ENCODE results near the gene C2CD5.

- TF ChIP-seq CEBPB (IDR thresholded peaks at IDR 0.05; ENCODE audit: low read depth, low read length) (no peak), POLR2A (IDR thresholded peaks at IDR 0.05; ENCODE audit: low read depth, low read length) (no peak), MAFK (IDR thresholded peaks at IDR 0.05; ENCODE audit: low read depth, low read length) (no peak), CTCF (conservative IDR thresholded peaks at IDR 0.05; ENCODE audit: low read depth, low read length) (no peak), USF2 (IDR thresholded peaks at IDR 0.05; ENCODE audit: low read depth, low read length) (no peak), NFE2L2 (IDR thresholded peaks at IDR 0.05; ENCODE audit: low read depth, low read length) (no peak), RCOR1 (IDR thresholded peaks at IDR 0.05; ENCODE audit: insufficient replicate concordance, low read length) (no peak), RAD21 (IDR thresholded peaks at IDR 0.05; ENCODE audit: low read length) (no peak), MAZ (IDR thresholded peaks at IDR 0.05; ENCODE audit: borderline replicate concordance, low read depth, low read length) (no peak), BHLHE40 (IDR thresholded peaks at IDR 0.05; ENCODE audit: low read depth, low read length) (no peak), MXI1 (IDR thresholded peaks at IDR 0.05; ENCODE audit: borderline replicate concordance, low read depth, low read length) (no peak), RFX5 (IDR thresholded peaks at IDR 0.05; ENCODE audit: low read depth, low read length) (no peak)
Measured at GRCh38 chr12:22577667-22578066, 33.3 kb upstream of the C2CD5 start.

Data from IMR-90 (cell line).